Endothelial cell (in vitro differentiated cells): Measurements from ENCODE around the gene URB2. TPM values are rescaled to one million over a fixed set of nuclear protein-coding genes. Genes with fewer than 3 reads are reported as not detected.
"Not testable (repeated sequence)": the region's sequence is repeated elsewhere in the genome, so short reads cannot be mapped to it uniquely, and the experiment has no call there.

Source experiments
- DNase-seq: peaks from one replicate; pipeline ENCODE4 v3.0.0; 2021; ENCODE audit warnings: low spot score
- H3K27ac Mint-ChIP-seq: one replicate; pipeline ENCODE4 v1.8.0; 2021; ENCODE audit warnings: mixed read lengths, inconsistent platforms; ENCODE audit not compliant: unreplicated experiment
- H3K27me3 Mint-ChIP-seq: one replicate; pipeline ENCODE4 v1.8.0; 2021; ENCODE audit warnings: mild to moderate bottlenecking, moderate library complexity, mixed read lengths, inconsistent platforms; ENCODE audit not compliant: unreplicated experiment
- H3K36me3 Mint-ChIP-seq: one replicate; pipeline ENCODE4 v1.8.0; 2021; ENCODE audit warnings: mild to moderate bottlenecking, low read depth, mixed read lengths, inconsistent platforms; ENCODE audit not compliant: unreplicated experiment
- H3K4me1 Mint-ChIP-seq: one replicate; pipeline ENCODE4 v1.8.0; 2021; ENCODE audit warnings: mild to moderate bottlenecking, mixed read lengths, inconsistent platforms; ENCODE audit not compliant: unreplicated experiment
- H3K4me3 Mint-ChIP-seq: one replicate; pipeline ENCODE4 v1.8.0; 2021; ENCODE audit warnings: mild to moderate bottlenecking, mixed read lengths, inconsistent platforms; ENCODE audit not compliant: unreplicated experiment
- H3K9me3 Mint-ChIP-seq: one replicate; pipeline ENCODE4 v1.8.0; 2021; ENCODE audit warnings: mixed read lengths, inconsistent platforms; ENCODE audit not compliant: unreplicated experiment
- total RNA-seq: library from RNA; stranded (reverse); fragmentation: NEBNext Ultra II Directional; extraction: Animal tissue kit (Norgen Biotek cat#: 25700); gene quantifications from one replicate; pipeline ENCODE4 v1.2.1, GENCODE V29; 2021; ENCODE audit not compliant: unreplicated experiment
- TF ChIP-seq, protein P1 (sequence below): fragments of 200-600 bp; sonication (generic); IDR thresholded peaks from one replicate; pipeline ENCODE4 v1.5.0; 2021; ENCODE audit warnings: antibody characterized with exemption; ENCODE audit not compliant: unreplicated experiment

URB2 gene
- total RNA-seq, 1 donor from 2014 or later, result 10.6 TPM

DNA sequence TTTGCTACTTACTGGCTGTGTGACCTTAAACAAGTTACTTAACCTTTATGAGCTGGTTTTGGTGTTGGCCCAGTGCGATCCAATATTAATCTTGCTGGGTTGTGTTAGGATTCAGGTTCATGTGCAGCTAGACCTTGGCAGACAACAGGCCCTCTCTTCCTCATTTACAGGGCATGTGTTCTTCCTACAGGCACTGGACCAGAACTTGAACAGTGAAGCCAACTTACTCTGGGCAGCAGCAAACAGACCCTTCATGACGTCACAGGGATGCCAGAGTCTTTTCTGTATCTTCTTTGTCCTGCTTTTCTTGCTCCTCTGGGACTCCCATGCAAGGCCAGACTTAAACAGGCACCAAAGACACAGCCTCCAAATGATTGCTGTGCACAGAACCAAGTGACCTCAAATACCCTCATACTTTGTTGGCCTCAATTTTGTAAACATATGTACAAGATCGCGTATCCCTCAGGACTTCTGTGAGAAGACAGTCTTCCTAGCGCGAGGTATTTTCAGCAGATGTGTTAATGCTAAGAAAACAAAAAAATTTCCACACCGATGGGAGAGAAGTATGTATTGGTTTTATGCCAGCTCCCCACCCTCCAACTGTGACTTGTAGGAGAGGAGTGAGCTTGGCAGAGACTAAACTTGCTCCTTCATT is 73.7 kb downstream of the URB2 start:
- Mint-ChIP-seq H3K4me3 (no peak overlapping the region), H3K27ac (no peak overlapping the region)

GRCh38 chr1:229704157-229704556 is 78.1 kb downstream of the URB2 start:
- TF ChIP-seq, protein P1, sequence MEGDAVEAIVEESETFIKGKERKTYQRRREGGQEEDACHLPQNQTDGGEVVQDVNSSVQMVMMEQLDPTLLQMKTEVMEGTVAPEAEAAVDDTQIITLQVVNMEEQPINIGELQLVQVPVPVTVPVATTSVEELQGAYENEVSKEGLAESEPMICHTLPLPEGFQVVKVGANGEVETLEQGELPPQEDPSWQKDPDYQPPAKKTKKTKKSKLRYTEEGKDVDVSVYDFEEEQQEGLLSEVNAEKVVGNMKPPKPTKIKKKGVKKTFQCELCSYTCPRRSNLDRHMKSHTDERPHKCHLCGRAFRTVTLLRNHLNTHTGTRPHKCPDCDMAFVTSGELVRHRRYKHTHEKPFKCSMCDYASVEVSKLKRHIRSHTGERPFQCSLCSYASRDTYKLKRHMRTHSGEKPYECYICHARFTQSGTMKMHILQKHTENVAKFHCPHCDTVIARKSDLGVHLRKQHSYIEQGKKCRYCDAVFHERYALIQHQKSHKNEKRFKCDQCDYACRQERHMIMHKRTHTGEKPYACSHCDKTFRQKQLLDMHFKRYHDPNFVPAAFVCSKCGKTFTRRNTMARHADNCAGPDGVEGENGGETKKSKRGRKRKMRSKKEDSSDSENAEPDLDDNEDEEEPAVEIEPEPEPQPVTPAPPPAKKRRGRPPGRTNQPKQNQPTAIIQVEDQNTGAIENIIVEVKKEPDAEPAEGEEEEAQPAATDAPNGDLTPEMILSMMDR, result no peak

More for the DNA sequence above, 73.7 kb downstream of the URB2 start:
- Mint-ChIP-seq H3K27me3 (peaks cover 3% of the 10 kb centered on the region), H3K36me3 (no peaks in the 10 kb centered on the region), H3K9me3 (no peaks in the 10 kb centered on the region), H3K4me1 (no peaks in the 10 kb centered on the region)
- TF ChIP-seq, protein P1, result no peak
- no peak for DNase-seq

GRCh38 chr1:229705152-229705551 is 79.1 kb downstream of the URB2 start:
- not testable (repeated sequence) for H3K27me3 Mint-ChIP-seq, H3K27ac Mint-ChIP-seq, DNase-seq, H3K36me3 Mint-ChIP-seq, H3K4me1 Mint-ChIP-seq, H3K4me3 Mint-ChIP-seq, H3K9me3 Mint-ChIP-seq

More at GRCh38 chr1:229704157-229704556, 78.1 kb downstream of the URB2 start:
- H3K9me3 Mint-ChIP-seq, result no peaks in the 10 kb centered on the region
- no peak overlapping the region for H3K27ac Mint-ChIP-seq
- no peak for DNase-seq
- no peaks in the 10 kb centered on the region for H3K4me1 Mint-ChIP-seq
- H3K36me3 Mint-ChIP-seq, result no peaks in the 10 kb centered on the region
- H3K4me3 Mint-ChIP-seq, result no peak overlapping the region
- H3K27me3 Mint-ChIP-seq, result peaks cover 2% of the 10 kb centered on the region

- not testable (repeated sequence) for H3K27me3 Mint-ChIP-seq, H3K4me3 Mint-ChIP-seq, H3K27ac Mint-ChIP-seq, H3K4me1 Mint-ChIP-seq, H3K9me3 Mint-ChIP-seq, H3K36me3 Mint-ChIP-seq, DNase-seq
Observed at GRCh38 chr1:229707127-229707526, 81.1 kb downstream of the URB2 start.

DNA sequence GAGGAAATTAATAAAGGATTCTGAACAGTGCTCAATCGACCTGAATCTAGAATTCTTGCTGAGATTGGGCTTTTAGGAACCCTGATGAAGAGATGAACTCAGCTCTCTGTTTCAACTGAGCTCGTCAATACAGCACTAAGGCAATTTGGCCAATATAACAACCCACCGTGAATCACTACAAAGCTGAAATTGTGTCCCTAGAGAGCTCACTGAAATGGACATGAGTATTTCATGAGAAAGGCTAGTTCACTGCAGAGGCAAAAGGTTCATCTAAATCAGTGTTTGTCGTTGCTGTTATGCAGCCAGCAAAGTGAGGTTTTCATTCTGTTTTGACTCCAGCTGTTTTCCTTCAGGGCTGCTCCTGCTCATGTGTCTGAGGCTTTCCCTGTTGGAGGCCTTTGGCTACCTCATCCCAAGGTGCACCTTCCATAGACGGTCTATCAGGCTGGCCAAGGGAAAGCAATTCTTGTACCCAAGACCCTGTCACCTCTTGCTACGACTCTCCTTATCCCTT is 83.5 kb downstream of the URB2 start:
- H3K27ac Mint-ChIP-seq, result no peak overlapping the region
- H3K9me3 Mint-ChIP-seq, result no peaks in the 10 kb centered on the region
- no peaks in the 10 kb centered on the region for H3K36me3 Mint-ChIP-seq
- no peak for DNase-seq
- no peaks in the 10 kb centered on the region for H3K4me1 Mint-ChIP-seq
- H3K4me3 Mint-ChIP-seq, result no peak overlapping the region
- H3K27me3 Mint-ChIP-seq, result no peaks in the 10 kb centered on the region
- TF ChIP-seq, protein P1, result no peak

Other genes with a start within 250 kb of the URB2 start
- gene ACTA1, start 192.2 kb upstream of the URB2 start, total RNA-seq, result 1.5 TPM
- 53.5 TPM for gene NUP133, start 117.9 kb upstream of the URB2 start, total RNA-seq
- 18.3 TPM for gene ABCB10, start 67.5 kb upstream of the URB2 start, total RNA-seq
- 25.3 TPM for gene TAF5L, start 125 bp upstream of the URB2 start, total RNA-seq